ENCODE results near the gene LRRN3.

LRRN3 gene

GRCh38 chr7:111081546-111082267 lies 9.2 kb upstream of the LRRN3 start:
- Histone ChIP-seq H3K4me3 (ENCODE audit: low read depth, low read length) (no peak overlapping the region), H3K9me3 (no peaks in the 10 kb centered on the region), H3K36me3 (no peaks in the 10 kb centered on the region), H3K27me3 (no peaks in the 10 kb centered on the region), H3K4me1 (no peaks in the 10 kb centered on the region)
- no peak for DNase-seq
- TF ChIP-seq CTCF (IDR thresholded peaks at IDR 0.05; ENCODE audit: low read depth, low read length): no peak

GRCh38 chr7:111082351-111082750 lies 8.6 kb upstream of the LRRN3 start:
- Histone ChIP-seq H3K9me3 (no peaks in the 10 kb centered on the region), H3K27me3 (no peaks in the 10 kb centered on the region), H3K4me1 (no peaks in the 10 kb centered on the region), H3K36me3 (no peaks in the 10 kb centered on the region), H3K4me3 (ENCODE audit: low read depth, low read length) (no peak overlapping the region)
- no peak for TF ChIP-seq CTCF (IDR thresholded peaks at IDR 0.05; ENCODE audit: low read depth, low read length)
- DNase-seq: no peak

GRCh38 chr7:111083413-111083812 lies 7.5 kb upstream of the LRRN3 start:
- DNase-seq: no peak
- no peak for TF ChIP-seq CTCF (IDR thresholded peaks at IDR 0.05; ENCODE audit: low read depth, low read length)
- H3K4me3 ChIP-seq (ENCODE audit: low read depth, low read length): no peak overlapping the region
- no peaks in the 10 kb centered on the region for H3K4me1 ChIP-seq
- H3K36me3 ChIP-seq: no peaks in the 10 kb centered on the region
- H3K27me3 ChIP-seq: no peaks in the 10 kb centered on the region
- no peaks in the 10 kb centered on the region for H3K9me3 ChIP-seq

GRCh38 chr7:111085356-111085755 lies 5.6 kb upstream of the LRRN3 start:
- no peaks in the 10 kb centered on the region for H3K9me3 ChIP-seq
- H3K4me3 ChIP-seq (ENCODE audit: low read depth, low read length): no peak overlapping the region
- H3K36me3 ChIP-seq: no peaks in the 10 kb centered on the region
- H3K4me1 ChIP-seq: no peaks in the 10 kb centered on the region
- no peak for TF ChIP-seq CTCF (IDR thresholded peaks at IDR 0.05; ENCODE audit: low read depth, low read length)
- DNase-seq: no peak
- no peaks in the 10 kb centered on the region for H3K27me3 ChIP-seq

- H3K36me3 ChIP-seq: no peaks in the 10 kb centered on the region
- H3K27me3 ChIP-seq: no peaks in the 10 kb centered on the region
- no peaks in the 10 kb centered on the region for H3K9me3 ChIP-seq
- no peak for TF ChIP-seq CTCF (IDR thresholded peaks at IDR 0.05; ENCODE audit: low read depth, low read length)
- no peaks in the 10 kb centered on the region for H3K4me1 ChIP-seq
- H3K4me3 ChIP-seq (ENCODE audit: low read depth, low read length): no peak overlapping the region
- no peak for DNase-seq
These were observed 4.4 kb upstream of the LRRN3 start for GRCh38 chr7:111086532-111086931.

GRCh38 chr7:111088328-111088727 lies 2.6 kb upstream of the LRRN3 start:
- DNase-seq: no peak
- TF ChIP-seq CTCF (IDR thresholded peaks at IDR 0.05; ENCODE audit: low read depth, low read length): no peak
- no peaks in the 10 kb centered on the region for H3K4me1 ChIP-seq

More at GRCh38 chr7:111088328-111088727, 2.6 kb upstream of the LRRN3 start:
- H3K36me3 ChIP-seq: no peaks in the 10 kb centered on the region
- no peaks in the 10 kb centered on the region for H3K9me3 ChIP-seq
- H3K27me3 ChIP-seq: no peaks in the 10 kb centered on the region
- no peak overlapping the region for H3K4me3 ChIP-seq (ENCODE audit: low read depth, low read length)
